K562 (cell line): ENCODE data around the gene TADA1. TPM values are rescaled to one million over a fixed set of nuclear protein-coding genes. Genes with fewer than 3 reads are reported as not detected.

Experiments used
- ARID1B ChIP-seq: fragments of 450-650 bp; IDR thresholded peaks from 2 replicates; pipeline ENCODE4 v1.6.1; 2016; ENCODE audit warnings: antibody characterized with exemption, mild to moderate bottlenecking, inconsistent platforms
- CBFA2T3 ChIP-seq: fragments of 450-650 bp; IDR thresholded peaks from 2 replicates; pipeline ENCODE4 v1.6.1; 2017
- CBX1 ChIP-seq: sonication (generic); IDR thresholded peaks from 2 replicates; pipeline ENCODE4 v1.6.1; 2016; ENCODE audit warnings: antibody characterized with exemption, low read depth, mild to moderate bottlenecking
- DNMT1 ChIP-seq: fragments of 450-650 bp; IDR thresholded peaks from 2 replicates; pipeline ENCODE4 v1.6.1; 2016; ENCODE audit warnings: antibody characterized with exemption, mild to moderate bottlenecking
- HNRNPK ChIP-seq: fragments of 200-400 bp; formaldehyde crosslinking; IDR thresholded peaks from one replicate; pipeline ENCODE4 v1.6.1; 2018; ENCODE audit warnings: mild to moderate bottlenecking, low read depth, low read length; ENCODE audit not compliant: poor library complexity, severe bottlenecking
- LEF1 ChIP-seq: fragments of 450-650 bp; IDR thresholded peaks from 2 replicates; pipeline ENCODE4 v1.6.1; 2016; ENCODE audit warnings: mild to moderate bottlenecking
- NFE2L1 ChIP-seq: fragments of 450-650 bp; IDR thresholded peaks from 2 replicates; pipeline ENCODE4 v1.6.1; 2016; ENCODE audit warnings: missing genetic modification characterization, low read depth, mild to moderate bottlenecking, missing compliant biosample characterization, moderate library complexity, borderline replicate concordance
- POLR2H ChIP-seq: IDR thresholded peaks from 2 replicates; pipeline ENCODE4 v1.6.1; 2016; ENCODE audit warnings: missing genetic modification characterization, low read depth, mild to moderate bottlenecking, control low read depth, missing compliant biosample characterization, moderate library complexity
- POLR3A ChIP-seq: IDR thresholded peaks from 2 replicates; pipeline ENCODE4 v1.6.1; 2011; ENCODE audit warnings: borderline replicate concordance, mild to moderate bottlenecking, moderate library complexity; ENCODE audit not compliant: insufficient read length, insufficient read depth; ENCODE audit errors: extremely low read depth
- SPI1 ChIP-seq: IDR thresholded peaks from 2 replicates; pipeline ENCODE4 v1.6.1; 2011; ENCODE audit warnings: low read depth, low read length, control low read depth, borderline replicate concordance
- SUPT5H ChIP-seq: fragments of 450-650 bp; IDR thresholded peaks from 2 replicates; pipeline ENCODE4 v1.6.1; 2016
- ZBTB8A ChIP-seq: fragments of 450-650 bp; IDR thresholded peaks from 2 replicates; pipeline ENCODE4 v1.6.1; 2018; ENCODE audit warnings: mild to moderate bottlenecking, moderate library complexity; ENCODE audit not compliant: partially characterized antibody
- ZFP36 ChIP-seq: fragments of 150-350 bp; IDR thresholded peaks from 2 replicates; pipeline ENCODE4 v1.6.1; 2018; ENCODE audit warnings: low read length, low read depth; ENCODE audit not compliant: partially characterized antibody
- ZNF212 ChIP-seq: fragments of 450-650 bp; formaldehyde crosslinking; IDR thresholded peaks from 2 replicates; pipeline ENCODE4 v1.4.0; 2020; ENCODE audit warnings: mild to moderate bottlenecking
- ZNF644 ChIP-seq: fragments of 200-800 bp; sonication (Bioruptor generic); IDR thresholded peaks from 2 replicates; pipeline ENCODE4 v1.6.1; 2016; ENCODE audit warnings: low read depth, missing genetic modification characterization, missing compliant biosample characterization
- polyA plus RNA-seq, 8 experiments: library from polyadenylated mRNA; depleted of rRNA in 4 of 8; stranded (reverse) in 5 of 8; unstranded in 3 of 8; fragments of >200 nt; fragmentation: Nextera tagmentation in 2 of 8; fragmentation: Illumina TruSeq in 1 of 8; extraction: Ambion mirVana in 2 of 8; extraction: Trizol in 1 of 8; gene quantifications; 2 replicates each; pipeline versions ENCODE4 v1.2.1 to v1.2.3, GENCODE V29; 2011 to 2014; ENCODE audit warnings: inconsistent platforms in 1 of 8, missing spikeins in 1 of 8
- total RNA-seq, 7 experiments: library from RNA; depleted of rRNA in 6 of 7; stranded (reverse); fragments of >200 nt in 6 of 7; fragmentation: Illumina TruSeq in 2 of 7; extraction: Trizol in 2 of 7; gene quantifications; 2 replicates each; pipeline versions ENCODE4 v1.2.1 to v1.2.3, GENCODE V29; 2011 to 2021; ENCODE audit warnings: low replicate concordance in 1 of 7
- TF ChIP-seq, protein P1 (sequence below): fragments of 250-450 bp; sonication (Bioruptor Pico); IDR thresholded peaks from 2 replicates; pipeline ENCODE4 v1.4.0; 2020; ENCODE audit warnings: borderline replicate concordance
- TF ChIP-seq, protein P2 (sequence below), 3 experiments: IDR thresholded peaks in 2 of 3; conservative IDR thresholded peaks in 1 of 3; 2 replicates each; pipeline ENCODE4 v1.5.1; 2011 to 2012; ENCODE audit warnings: low read length in 3 of 3, mild to moderate bottlenecking in 3 of 3, control low read depth in 2 of 3, improper control_type of control experiment in 1 of 3, inconsistent platforms in 1 of 3, low read depth in 1 of 3, mixed read lengths in 1 of 3, moderate library complexity in 1 of 3; ENCODE audit not compliant: insufficient read depth in 2 of 3
- TF ChIP-seq, protein P3 (sequence below): fragments of 450-650 bp; conservative IDR thresholded peaks from 2 replicates; pipeline ENCODE4 v1.6.1; 2016; ENCODE audit warnings: missing genetic modification characterization, low read depth, mild to moderate bottlenecking, missing compliant biosample characterization, moderate library complexity
- TF ChIP-seq, protein P4 (sequence below): fragments of 450-650 bp; formaldehyde crosslinking; conservative IDR thresholded peaks from 2 replicates; pipeline ENCODE4 v1.4.0; 2022; ENCODE audit warnings: mild to moderate bottlenecking, missing genetic modification characterization
- TF ChIP-seq, protein P5 (sequence below): fragments of 250-450 bp; sonication (Bioruptor Pico); IDR thresholded peaks from 2 replicates; pipeline ENCODE4 v1.5.0; 2021; ENCODE audit warnings: mild to moderate bottlenecking, moderate library complexity

Gene TADA1
- total and polyA plus RNA-seq, 9 of the 15 experiments (the other 6 are each of a cell fraction or from before 2014, with no cell fraction given) = 15.9 to 76.5 (median 28.7) TPM

DNA sequence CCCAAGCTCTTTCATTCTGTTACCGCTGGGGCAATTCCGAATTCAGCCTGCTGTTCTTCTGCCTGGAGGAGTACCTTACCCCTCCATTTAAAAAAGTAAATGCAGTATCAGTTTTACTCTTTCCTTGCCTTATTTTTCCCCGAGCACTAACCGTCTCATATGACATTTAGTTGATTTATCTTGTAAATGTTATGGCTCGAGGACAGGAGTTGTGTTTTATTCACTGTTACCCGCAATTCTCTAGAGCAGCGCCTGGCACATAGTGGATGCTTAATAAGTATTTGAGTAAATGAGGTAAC, 425 bp upstream of the TADA1 start (continued):
- TF ChIP-seq, protein P1, sequence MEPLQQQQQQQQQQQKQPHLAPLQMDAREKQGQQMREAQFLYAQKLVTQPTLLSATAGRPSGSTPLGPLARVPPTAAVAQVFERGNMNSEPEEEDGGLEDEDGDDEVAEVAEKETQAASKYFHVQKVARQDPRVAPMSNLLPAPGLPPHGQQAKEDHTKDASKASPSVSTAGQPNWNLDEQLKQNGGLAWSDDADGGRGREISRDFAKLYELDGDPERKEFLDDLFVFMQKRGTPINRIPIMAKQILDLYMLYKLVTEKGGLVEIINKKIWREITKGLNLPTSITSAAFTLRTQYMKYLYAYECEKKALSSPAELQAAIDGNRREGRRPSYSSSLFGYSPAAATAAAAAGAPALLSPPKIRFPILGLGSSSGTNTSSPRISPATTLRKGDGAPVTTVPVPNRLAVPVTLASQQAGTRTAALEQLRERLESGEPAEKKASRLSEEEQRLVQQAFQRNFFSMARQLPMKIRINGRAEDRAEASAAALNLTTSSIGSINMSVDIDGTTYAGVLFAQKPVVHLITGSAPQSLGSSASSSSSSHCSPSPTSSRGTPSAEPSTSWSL (CRISPR knock-in tag) = no peak
- TF ChIP-seq ZBTB8A (no peak), NFE2L1 (no peak), POLR3A (no peak), DNMT1 (0 out of 2 replicates have a peak, but pooled peaks have one; percentile 40), CBFA2T3 (0 out of 2 replicates have a peak, but pooled peaks have one; percentile 2), ZNF644 (tag) (no peak), LEF1 (0 out of 2 replicates have a peak, but pooled peaks have one; percentile 2), ZNF212 (CRISPR knock-in tag) (no peak), ZFP36 (no peak), HNRNPK (no peak), POLR2H (tag) (peak; percentile 61; the same call in 1 of the 2 replicates), ARID1B (0 out of 2 replicates have a peak, but pooled peaks have one; percentile 3), CBX1 (no peak), SUPT5H (no peak), SPI1 (no peak)
- TF ChIP-seq, protein P2, sequence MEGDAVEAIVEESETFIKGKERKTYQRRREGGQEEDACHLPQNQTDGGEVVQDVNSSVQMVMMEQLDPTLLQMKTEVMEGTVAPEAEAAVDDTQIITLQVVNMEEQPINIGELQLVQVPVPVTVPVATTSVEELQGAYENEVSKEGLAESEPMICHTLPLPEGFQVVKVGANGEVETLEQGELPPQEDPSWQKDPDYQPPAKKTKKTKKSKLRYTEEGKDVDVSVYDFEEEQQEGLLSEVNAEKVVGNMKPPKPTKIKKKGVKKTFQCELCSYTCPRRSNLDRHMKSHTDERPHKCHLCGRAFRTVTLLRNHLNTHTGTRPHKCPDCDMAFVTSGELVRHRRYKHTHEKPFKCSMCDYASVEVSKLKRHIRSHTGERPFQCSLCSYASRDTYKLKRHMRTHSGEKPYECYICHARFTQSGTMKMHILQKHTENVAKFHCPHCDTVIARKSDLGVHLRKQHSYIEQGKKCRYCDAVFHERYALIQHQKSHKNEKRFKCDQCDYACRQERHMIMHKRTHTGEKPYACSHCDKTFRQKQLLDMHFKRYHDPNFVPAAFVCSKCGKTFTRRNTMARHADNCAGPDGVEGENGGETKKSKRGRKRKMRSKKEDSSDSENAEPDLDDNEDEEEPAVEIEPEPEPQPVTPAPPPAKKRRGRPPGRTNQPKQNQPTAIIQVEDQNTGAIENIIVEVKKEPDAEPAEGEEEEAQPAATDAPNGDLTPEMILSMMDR (IDR thresholded peaks at IDR 0.05 in 2 of 3, conservative IDR thresholded peaks at IDR 0.05 in 1 of 3; ENCODE audit: insufficient read depth in 2 of 3, low read depth in 1 of 3, low read length in 3 of 3) = peak in 1 of 3 experiments; percentile 48; a peak in 3 of 6 replicates
- TF ChIP-seq, protein P3, sequence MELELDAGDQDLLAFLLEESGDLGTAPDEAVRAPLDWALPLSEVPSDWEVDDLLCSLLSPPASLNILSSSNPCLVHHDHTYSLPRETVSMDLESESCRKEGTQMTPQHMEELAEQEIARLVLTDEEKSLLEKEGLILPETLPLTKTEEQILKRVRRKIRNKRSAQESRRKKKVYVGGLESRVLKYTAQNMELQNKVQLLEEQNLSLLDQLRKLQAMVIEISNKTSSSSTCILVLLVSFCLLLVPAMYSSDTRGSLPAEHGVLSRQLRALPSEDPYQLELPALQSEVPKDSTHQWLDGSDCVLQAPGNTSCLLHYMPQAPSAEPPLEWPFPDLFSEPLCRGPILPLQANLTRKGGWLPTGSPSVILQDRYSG (tag) = peak; percentile 62; the same call in 1 of the 2 replicates
- TF ChIP-seq, protein P4, sequence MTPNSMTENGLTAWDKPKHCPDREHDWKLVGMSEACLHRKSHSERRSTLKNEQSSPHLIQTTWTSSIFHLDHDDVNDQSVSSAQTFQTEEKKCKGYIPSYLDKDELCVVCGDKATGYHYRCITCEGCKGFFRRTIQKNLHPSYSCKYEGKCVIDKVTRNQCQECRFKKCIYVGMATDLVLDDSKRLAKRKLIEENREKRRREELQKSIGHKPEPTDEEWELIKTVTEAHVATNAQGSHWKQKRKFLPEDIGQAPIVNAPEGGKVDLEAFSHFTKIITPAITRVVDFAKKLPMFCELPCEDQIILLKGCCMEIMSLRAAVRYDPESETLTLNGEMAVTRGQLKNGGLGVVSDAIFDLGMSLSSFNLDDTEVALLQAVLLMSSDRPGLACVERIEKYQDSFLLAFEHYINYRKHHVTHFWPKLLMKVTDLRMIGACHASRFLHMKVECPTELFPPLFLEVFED = no peak
- TF ChIP-seq, protein P5, sequence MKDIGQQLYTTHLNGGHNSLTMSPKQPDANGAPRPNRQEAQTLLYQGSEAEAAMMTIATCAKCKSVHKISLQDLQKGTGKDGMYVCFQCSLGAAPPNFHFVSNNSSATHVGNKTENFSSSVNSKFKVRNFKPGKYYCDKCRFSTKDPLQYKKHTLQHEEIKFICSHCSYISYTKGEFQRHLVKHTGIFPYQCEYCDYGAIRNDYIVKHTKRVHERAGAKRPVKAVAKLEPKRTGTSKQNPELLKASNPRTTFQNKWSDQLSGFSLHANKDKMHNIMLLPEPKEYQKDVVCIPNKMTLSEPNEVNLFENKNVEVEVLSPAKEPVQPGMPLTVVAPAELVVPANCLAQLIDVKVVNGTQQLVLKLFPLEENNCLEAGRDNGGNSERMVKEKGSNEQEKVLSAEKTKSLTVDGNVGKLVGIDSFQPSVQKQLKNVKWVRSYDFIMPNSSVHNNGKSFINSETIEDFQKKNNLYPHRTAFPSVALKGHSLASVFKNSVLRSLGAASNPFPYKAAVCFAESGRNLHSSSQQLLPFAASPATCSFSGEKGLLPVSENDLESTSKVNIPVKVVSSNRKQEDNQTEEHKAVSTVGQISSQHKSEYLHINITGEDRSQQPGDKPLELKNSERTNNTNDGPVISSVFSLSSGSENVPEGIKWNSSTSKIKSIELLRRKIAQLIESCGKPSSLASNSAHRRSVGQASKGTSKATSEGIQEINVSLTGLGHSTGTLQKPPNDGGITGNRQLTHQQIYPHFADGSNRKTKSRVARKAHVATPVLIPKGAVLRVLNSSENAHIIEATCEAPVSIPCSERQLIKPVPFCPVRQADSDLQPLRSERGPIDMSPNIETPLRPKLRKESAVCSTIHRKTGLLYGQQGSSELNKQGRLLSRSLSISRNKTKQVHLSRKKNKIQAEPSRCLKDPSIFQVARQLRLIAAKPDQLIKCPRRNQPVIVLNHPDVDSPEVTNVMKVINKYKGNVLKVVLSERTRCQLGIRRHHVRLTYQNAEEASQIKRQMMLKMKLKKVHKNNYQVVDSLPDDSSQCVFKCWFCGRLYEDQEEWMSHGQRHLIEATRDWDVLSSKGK (CRISPR knock-in tag) = no peak
